HepG2 (cell line): ENCODE data around the gene DOHH. TPM values are rescaled to one million over a fixed set of nuclear protein-coding genes. Genes with fewer than 3 reads are reported as not detected.

ENCODE experiments used
- ARNT ChIP-seq: fragments of 450-650 bp; IDR thresholded peaks from 2 replicates; pipeline ENCODE4 v1.6.1; 2017
- CSRNP2 ChIP-seq: sonication (generic); formaldehyde crosslinking; conservative IDR thresholded peaks from 2 replicates; pipeline ENCODE4 v1.8.0; 2022; ENCODE audit warnings: low read depth, missing genetic modification reagents
- DNMT1 ChIP-seq: sonication (generic); formaldehyde crosslinking; IDR thresholded peaks from 2 replicates; pipeline ENCODE4 v1.5.1; 2020; ENCODE audit warnings: mild to moderate bottlenecking, missing genetic modification reagents
- FIP1L1 ChIP-seq: fragments of 200-400 bp; formaldehyde crosslinking; IDR thresholded peaks from 2 replicates; pipeline ENCODE4 v1.6.1; 2018; ENCODE audit warnings: low read depth, mild to moderate bottlenecking, low read length, moderate library complexity, borderline replicate concordance; ENCODE audit not compliant: insufficient read depth
- GABPB1 ChIP-seq: IDR thresholded peaks from 2 replicates; pipeline ENCODE4 v1.6.1; 2016; ENCODE audit warnings: mild to moderate bottlenecking, missing genetic modification reagents, moderate library complexity, missing compliant biosample characterization
- GTF3A ChIP-seq: sonication (generic); formaldehyde crosslinking; conservative IDR thresholded peaks from 2 replicates; pipeline ENCODE4 v1.4.0; 2020; ENCODE audit warnings: mild to moderate bottlenecking, missing genetic modification reagents
- HES4 ChIP-seq: sonication (generic); formaldehyde crosslinking; IDR thresholded peaks from 2 replicates; pipeline ENCODE4 v1.9.0; 2021; ENCODE audit warnings: mild to moderate bottlenecking, missing genetic modification reagents, borderline replicate concordance
- HHEX ChIP-seq: IDR thresholded peaks from 2 replicates; pipeline ENCODE4 v1.6.1; 2016; ENCODE audit warnings: control low read depth
- HNRNPL ChIP-seq: fragments of 200-400 bp; formaldehyde crosslinking; IDR thresholded peaks from 2 replicates; pipeline ENCODE4 v1.6.1; 2017; ENCODE audit warnings: mild to moderate bottlenecking, low read depth, low read length
- NBN ChIP-seq: fragments of 450-650 bp; conservative IDR thresholded peaks from 2 replicates; pipeline ENCODE4 v1.6.1; 2017
- NR0B2 ChIP-seq: sonication (generic); formaldehyde crosslinking; IDR thresholded peaks from 2 replicates; pipeline ENCODE4 v1.4.0; 2020; ENCODE audit warnings: mild to moderate bottlenecking, missing genetic modification reagents
- RARA ChIP-seq: IDR thresholded peaks from 2 replicates; pipeline ENCODE4 v1.6.1; 2016; ENCODE audit warnings: missing genetic modification reagents, missing compliant biosample characterization
- TARDBP ChIP-seq: sonication (generic); formaldehyde crosslinking; IDR thresholded peaks from 2 replicates; pipeline ENCODE4 v1.8.0; 2022; ENCODE audit warnings: mild to moderate bottlenecking, missing genetic modification reagents
- ZBTB7A ChIP-seq: sonication (generic); formaldehyde crosslinking; IDR thresholded peaks from 2 replicates; pipeline ENCODE4 v1.8.0; 2022; ENCODE audit warnings: mild to moderate bottlenecking, missing genetic modification reagents
- ZFP82 ChIP-seq: sonication (generic); formaldehyde crosslinking; IDR thresholded peaks from 2 replicates; pipeline ENCODE4 v1.5.1; 2020; ENCODE audit warnings: mild to moderate bottlenecking, missing genetic modification reagents, borderline replicate concordance
- ZKSCAN5 ChIP-seq: sonication (generic); formaldehyde crosslinking; IDR thresholded peaks from 2 replicates; pipeline ENCODE4 v1.5.1; 2020; ENCODE audit warnings: mild to moderate bottlenecking, missing genetic modification reagents
- ZNF138 ChIP-seq: sonication (generic); formaldehyde crosslinking; IDR thresholded peaks from 2 replicates; pipeline ENCODE4 v1.5.0; 2020; ENCODE audit warnings: mild to moderate bottlenecking, low read depth, missing genetic modification reagents
- ZNF260 ChIP-seq: sonication (generic); formaldehyde crosslinking; IDR thresholded peaks from 2 replicates; pipeline ENCODE4 v1.4.0; 2020; ENCODE audit warnings: missing genetic modification reagents, low read depth, mild to moderate bottlenecking, borderline replicate concordance
- ZNF343 ChIP-seq: sonication (generic); formaldehyde crosslinking; IDR thresholded peaks from 2 replicates; pipeline ENCODE4 v1.4.0; 2020; ENCODE audit warnings: mild to moderate bottlenecking, missing genetic modification reagents
- ZNF768 ChIP-seq: sonication (generic); formaldehyde crosslinking; IDR thresholded peaks from 2 replicates; pipeline ENCODE4 v1.4.0; 2020; ENCODE audit warnings: missing genetic modification reagents
- ZNF782 ChIP-seq: sonication (generic); formaldehyde crosslinking; IDR thresholded peaks from 2 replicates; pipeline ENCODE4 v1.4.0; 2020; ENCODE audit warnings: missing genetic modification reagents, mild to moderate bottlenecking, borderline replicate concordance
- ZUFSP ChIP-seq: sonication (generic); formaldehyde crosslinking; IDR thresholded peaks from 2 replicates; pipeline ENCODE4 v1.9.0; 2021; ENCODE audit warnings: missing genetic modification reagents, mild to moderate bottlenecking, borderline replicate concordance
- polyA plus RNA-seq, 8 experiments: library from polyadenylated mRNA; depleted of rRNA in 3 of 8; stranded (reverse) in 7 of 8; unstranded in 1 of 8; fragments of >200 nt; fragmentation: Illumina TruSeq in 4 of 8; extraction: Trizol in 4 of 8; gene quantifications; 2 replicates each; pipeline versions ENCODE4 v1.2.1 to v1.2.3, GENCODE V29; 2011 to 2016; ENCODE audit warnings: low read depth in 4 of 8, missing spikeins in 1 of 8, mixed read lengths in 1 of 8; ENCODE audit not compliant: insufficient read depth in 1 of 8
- total RNA-seq, 5 experiments: library from RNA; depleted of rRNA; stranded (reverse); fragments of >200 nt; fragmentation: Illumina TruSeq; extraction: Trizol; gene quantifications; 2 replicates each; pipeline ENCODE4 v1.2.3, GENCODE V29; 2016; ENCODE audit warnings: low read depth in 1 of 5
- TF ChIP-seq, protein P1 (sequence below): sonication (generic); formaldehyde crosslinking; IDR thresholded peaks from 2 replicates; pipeline ENCODE4 v1.4.0; 2020; ENCODE audit warnings: low read depth, missing genetic modification reagents

The DOHH gene
- total and polyA plus RNA-seq, 2 of the 13 experiments (the other 11 are each of a cell fraction or from before 2014, with no cell fraction given), result 3.5 to 13.7 TPM

DNA sequence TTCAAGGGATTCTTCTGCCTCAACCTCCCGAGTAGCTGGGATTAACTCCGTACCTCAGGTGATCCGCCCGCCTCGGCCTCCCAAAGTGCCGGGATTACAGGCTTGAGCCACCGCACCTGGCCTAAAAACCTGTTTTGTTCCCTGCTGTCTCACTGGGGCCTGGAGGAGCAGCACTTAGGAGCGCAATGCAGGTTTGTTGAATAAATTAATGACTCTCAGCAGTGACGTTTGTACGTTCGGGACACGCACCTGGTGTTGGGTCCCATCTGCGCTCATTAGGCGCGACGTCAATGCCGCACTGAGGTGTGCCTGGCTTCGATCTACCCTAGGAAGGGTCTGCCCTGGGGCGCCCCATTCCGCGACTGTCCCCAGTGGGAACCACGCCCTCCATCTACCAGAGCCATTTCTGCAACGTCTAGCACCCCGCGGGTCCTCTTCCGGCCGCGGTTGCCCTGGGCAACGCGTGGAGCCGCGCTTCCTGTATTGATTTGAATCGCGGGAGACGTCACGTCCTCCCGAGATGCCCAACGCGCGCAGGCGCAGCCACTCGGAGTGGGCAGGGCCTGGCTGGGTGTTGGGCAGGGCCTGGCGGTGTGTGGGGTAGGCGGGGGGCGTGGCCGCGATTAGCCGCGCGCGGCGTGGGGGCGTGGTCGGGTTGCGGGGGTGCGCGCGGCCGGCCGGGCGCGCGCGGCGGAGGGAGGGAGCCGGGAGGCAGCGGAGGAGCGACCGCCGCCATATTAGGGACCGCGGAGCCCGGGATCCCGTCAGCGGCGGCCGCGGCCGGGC is 5.3 kb upstream of the DOHH start, which contains the start of gene FZR1 (continued):
- TF ChIP-seq NR0B2 (CRISPR knock-in tag) (no peak; the same call in 1 of the 2 replicates), HES4 (no peak; the same call in 1 of the 2 replicates), ZNF343 (no peak), HHEX (CRISPR knock-in tag) (no peak), ZUFSP (CRISPR knock-in tag) (no peak), GTF3A (CRISPR knock-in tag) (no peak), ZNF782 (CRISPR knock-in tag) (no peak), ZNF768 (CRISPR knock-in tag) (no peak), HNRNPL (no peak), DNMT1 (peak; percentile 77; the same call in 1 of the 2 replicates), RARA (no peak), ZKSCAN5 (CRISPR knock-in tag) (no peak), TARDBP (CRISPR knock-in tag) (peak; percentile 36; the same call in 1 of the 2 replicates), FIP1L1 (no peak), ZFP82 (CRISPR knock-in tag) (no peak), GABPB1 (CRISPR knock-in tag) (peak; percentile 96), ZNF138 (CRISPR knock-in tag) (no peak), ZBTB7A (CRISPR knock-in tag) (no peak), CSRNP2 (CRISPR knock-in tag) (no peak), ARNT (no peak), ZNF260 (CRISPR knock-in tag) (no peak), NBN (no peak)
- TF ChIP-seq, protein P1, sequence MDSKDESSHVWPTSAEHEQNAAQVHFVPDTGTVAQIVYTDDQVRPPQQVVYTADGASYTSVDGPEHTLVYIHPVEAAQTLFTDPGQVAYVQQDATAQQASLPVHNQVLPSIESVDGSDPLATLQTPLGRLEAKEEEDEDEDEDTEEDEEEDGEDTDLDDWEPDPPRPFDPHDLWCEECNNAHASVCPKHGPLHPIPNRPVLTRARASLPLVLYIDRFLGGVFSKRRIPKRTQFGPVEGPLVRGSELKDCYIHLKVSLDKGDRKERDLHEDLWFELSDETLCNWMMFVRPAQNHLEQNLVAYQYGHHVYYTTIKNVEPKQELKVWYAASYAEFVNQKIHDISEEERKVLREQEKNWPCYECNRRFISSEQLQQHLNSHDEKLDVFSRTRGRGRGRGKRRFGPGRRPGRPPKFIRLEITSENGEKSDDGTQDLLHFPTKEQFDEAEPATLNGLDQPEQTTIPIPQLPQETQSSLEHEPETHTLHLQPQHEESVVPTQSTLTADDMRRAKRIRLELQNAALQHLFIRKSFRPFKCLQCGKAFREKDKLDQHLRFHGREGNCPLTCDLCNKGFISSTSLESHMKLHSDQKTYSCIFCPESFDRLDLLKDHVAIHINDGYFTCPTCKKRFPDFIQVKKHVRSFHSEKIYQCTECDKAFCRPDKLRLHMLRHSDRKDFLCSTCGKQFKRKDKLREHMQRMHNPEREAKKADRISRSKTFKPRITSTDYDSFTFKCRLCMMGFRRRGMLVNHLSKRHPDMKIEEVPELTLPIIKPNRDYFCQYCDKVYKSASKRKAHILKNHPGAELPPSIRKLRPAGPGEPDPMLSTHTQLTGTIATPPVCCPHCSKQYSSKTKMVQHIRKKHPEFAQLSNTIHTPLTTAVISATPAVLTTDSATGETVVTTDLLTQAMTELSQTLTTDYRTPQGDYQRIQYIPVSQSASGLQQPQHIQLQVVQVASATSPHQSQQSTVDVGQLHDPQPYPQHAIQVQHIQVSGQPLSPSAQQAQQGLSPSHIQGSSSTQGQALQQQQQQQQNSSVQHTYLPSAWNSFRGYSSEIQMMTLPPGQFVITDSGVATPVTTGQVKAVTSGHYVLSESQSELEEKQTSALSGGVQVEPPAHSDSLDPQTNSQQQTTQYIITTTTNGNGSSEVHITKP (CRISPR knock-in tag), result peak; percentile 62; the same call in 1 of the 2 replicates
